Spinal cord (tissue), 10 donors: ENCODE measurements around the gene CAMKK2. TPM values are rescaled to one million over a fixed set of nuclear protein-coding genes. Genes with fewer than 3 reads are reported as not detected.
"Not testable (repeated sequence)": the region's sequence is repeated elsewhere in the genome, so short reads cannot be mapped to it uniquely, and the experiment has no call there.

Experiments
- DNase-seq, 6 donors: peaks; one replicate each; pipeline versions ENCODE4 v3.0.0 to v3.0.0-alpha.2; 2013 to 2015; ENCODE audit warnings: low spot score in 6 of 6, low read depth in 4 of 6
- H3K27ac ChIP-seq: one replicate; pipeline ENCODE4 v1.5.1; 2013; ENCODE audit warnings: low read depth, low read length, control low read depth
- H3K27me3 ChIP-seq: one replicate; pipeline ENCODE4 v1.6.1; 2013; ENCODE audit warnings: low read length; ENCODE audit not compliant: control insufficient read depth, insufficient read depth
- H3K36me3 ChIP-seq: one replicate; pipeline ENCODE4 v1.6.1; 2013; ENCODE audit warnings: low read length; ENCODE audit not compliant: control insufficient read depth, insufficient read depth
- H3K4me1 ChIP-seq: one replicate; pipeline ENCODE4 v1.6.1; 2013; ENCODE audit warnings: low read length; ENCODE audit not compliant: control insufficient read depth, insufficient read depth
- H3K4me3 ChIP-seq: one replicate; pipeline ENCODE4 v1.5.1; 2013; ENCODE audit warnings: low read depth, low read length, control low read depth
- H3K9me3 ChIP-seq: one replicate; pipeline ENCODE4 v1.6.1; 2013; ENCODE audit warnings: low read length; ENCODE audit not compliant: control insufficient read depth, insufficient read depth
- WGBS: methylation state at CpG from one replicate; pipeline ENCODE4 v1.1.5; 2013; ENCODE audit warnings: missing lambda C conversion rate; ENCODE audit not compliant: insufficient coverage; 5-methylcytosine and 5-hydroxymethylcytosine counted together
- polyA plus RNA-seq, 2 donors: library from polyadenylated mRNA; unstranded; fragments of 120-200 nt; gene quantifications; one replicate each; pipeline ENCODE4 v1.2.1, GENCODE V29; 2013; ENCODE audit not compliant: insufficient read length in 2 of 2
- total RNA-seq, 2 donors: library from RNA; depleted of rRNA in 1 of 2; stranded (reverse); fragments of 120-200 nt in 1 of 2; fragments of >200 nt in 1 of 2; gene quantifications; one replicate each; pipeline versions ENCODE4 v1.2.3 to v1.2.4, GENCODE V29; 2013 to 2014
- donor health status: healthy.

CAMKK2 gene
- total and polyA plus RNA-seq, 4 donors = 18.0 to 44.2 (median 31.3) TPM

- no peak overlapping the region for H3K4me3 ChIP-seq
- H3K36me3 ChIP-seq = peaks cover 62% of the 10 kb centered on the region
- H3K4me1 ChIP-seq = peaks cover 7% of the 10 kb centered on the region
- no peak for DNase-seq
- 100% methylated on average over 2 of the region's 4 CpGs for WGBS
- no peaks in the 10 kb centered on the region for H3K9me3 ChIP-seq
- H3K27ac ChIP-seq = no peak overlapping the region
- no peaks in the 10 kb centered on the region for H3K27me3 ChIP-seq
These were observed 32.1 kb upstream of the CAMKK2 start for GRCh38 chr12:121328620-121329019.

- Histone ChIP-seq H3K36me3 (peaks cover 59% of the 10 kb centered on the region), H3K4me1 (peaks cover 7% of the 10 kb centered on the region), H3K4me3 (no peak overlapping the region), H3K9me3 (no peaks in the 10 kb centered on the region), H3K27me3 (no peaks in the 10 kb centered on the region), H3K27ac (no peak overlapping the region)
- 66% methylated on average over 12 of the region's 21 CpGs for WGBS
- peak in 3 of 6 donors; percentile 9 to 81 (median 49) for DNase-seq
These were observed 30.6 kb upstream of the CAMKK2 start for GRCh38 chr12:121326996-121327674.

- WGBS = 95% methylated on average over 3 of the region's 5 CpGs
- no peak overlapping the region for H3K27ac ChIP-seq
- peaks cover 55% of the 10 kb centered on the region for H3K36me3 ChIP-seq
- no peak for DNase-seq
- H3K9me3 ChIP-seq = no peaks in the 10 kb centered on the region
- H3K4me3 ChIP-seq = no peak overlapping the region
- H3K4me1 ChIP-seq = peaks cover 7% of the 10 kb centered on the region
- H3K27me3 ChIP-seq = no peaks in the 10 kb centered on the region
These were observed 29.4 kb upstream of the CAMKK2 start for GRCh38 chr12:121325922-121326396.

GRCh38 chr12:121323908-121324307 is 27.4 kb upstream of the CAMKK2 start:
- WGBS = no CpG with 5 or more reads among the region's 3 CpGs
- no peaks in the 10 kb centered on the region for H3K27me3 ChIP-seq
- no peak overlapping the region for H3K4me3 ChIP-seq
- no peak for DNase-seq
- no peaks in the 10 kb centered on the region for H3K9me3 ChIP-seq
- no peak overlapping the region for H3K27ac ChIP-seq
- H3K4me1 ChIP-seq = peaks cover 7% of the 10 kb centered on the region
- H3K36me3 ChIP-seq = peaks cover 55% of the 10 kb centered on the region

- H3K36me3 ChIP-seq = peaks cover 27% of the 10 kb centered on the region
- DNase-seq = no peak
- no peak overlapping the region for H3K4me3 ChIP-seq
- H3K4me1 ChIP-seq = no peaks in the 10 kb centered on the region
- whole genome bisulfite sequencing = 94% methylated on average over 11 of the region's 11 CpGs
- H3K9me3 ChIP-seq = no peaks in the 10 kb centered on the region
- no peaks in the 10 kb centered on the region for H3K27me3 ChIP-seq
- no peak overlapping the region for H3K27ac ChIP-seq
These were observed 21.6 kb upstream of the CAMKK2 start for GRCh38 chr12:121318121-121318520.

- Histone ChIP-seq H3K4me1 (no peaks in the 10 kb centered on the region), H3K36me3 (peaks cover 20% of the 10 kb centered on the region), H3K27ac (no peak overlapping the region), H3K9me3 (no peaks in the 10 kb centered on the region), H3K27me3 (no peaks in the 10 kb centered on the region), H3K4me3 (no peak overlapping the region)
- 90% methylated on average over 2 of the region's 3 CpGs for WGBS
- DNase-seq = no peak
These were observed 17.9 kb upstream of the CAMKK2 start for GRCh38 chr12:121314431-121314830.

- not testable (repeated sequence) for H3K27ac ChIP-seq, H3K27me3 ChIP-seq, H3K4me3 ChIP-seq, DNase-seq, H3K9me3 ChIP-seq, H3K4me1 ChIP-seq
- H3K36me3 ChIP-seq = peaks cover 17% of the 10 kb centered on the region
- no CpG with 5 or more reads among the region's 1 CpG for WGBS
These were observed 13.7 kb upstream of the CAMKK2 start for GRCh38 chr12:121310231-121310630.

GRCh38 chr12:121307397-121307796 is 10.9 kb upstream of the CAMKK2 start:
- not testable (repeated sequence) for DNase-seq, H3K27ac ChIP-seq, H3K9me3 ChIP-seq, H3K4me3 ChIP-seq, H3K27me3 ChIP-seq, H3K4me1 ChIP-seq
- H3K36me3 ChIP-seq = peaks cover 17% of the 10 kb centered on the region
- 100% methylated on average over 1 of the region's 8 CpGs for WGBS

- 95% methylated on average over 4 of the region's 4 CpGs for WGBS
- no peaks in the 10 kb centered on the region for H3K27me3 ChIP-seq
- H3K4me3 ChIP-seq = no peak overlapping the region
- no peak for DNase-seq
- H3K9me3 ChIP-seq = no peaks in the 10 kb centered on the region
- H3K4me1 ChIP-seq = no peaks in the 10 kb centered on the region
- H3K27ac ChIP-seq = no peak overlapping the region
- H3K36me3 ChIP-seq = peaks cover 9% of the 10 kb centered on the region
These were observed 7.8 kb upstream of the CAMKK2 start for GRCh38 chr12:121304306-121304705.

GRCh38 chr12:121301876-121302275 is 5.4 kb upstream of the CAMKK2 start:
- no peak overlapping the region for H3K4me3 ChIP-seq
- H3K9me3 ChIP-seq = no peaks in the 10 kb centered on the region
- H3K4me1 ChIP-seq = peaks cover 10% of the 10 kb centered on the region
- no peaks in the 10 kb centered on the region for H3K36me3 ChIP-seq
- no peaks in the 10 kb centered on the region for H3K27me3 ChIP-seq
- H3K27ac ChIP-seq = no peak overlapping the region
- no peak for DNase-seq
- WGBS = no CpG with 5 or more reads among the region's 4 CpGs
